Pulmonary artery endothelial cell (primary cell): ENCODE data around the gene XRN2. TPM values are rescaled to one million over a fixed set of nuclear protein-coding genes. Genes with fewer than 3 reads are reported as not detected.

Experiments
- DNase-seq: peaks from one replicate; pipeline ENCODE4 v3.0.0-alpha.2; 2011; ENCODE audit warnings: low read depth, low spot score
- total RNA-seq: library from RNA; depleted of rRNA; stranded (reverse); fragments of >200 nt; gene quantifications from 2 replicates; pipeline ENCODE4 v1.2.3, GENCODE V29; 2014

XRN2 gene
- total RNA-seq, result 95.4 and 100 TPM in 2 replicates

- DNase-seq, result peak; percentile 80
These were observed at the start of gene XRN2 for GRCh38 chr20:21303061-21303871. Gene XRN2, plus strand, starts transcription at chr20:21303331. Its CDS starts 68 bp downstream, at chr20:21303399.

GRCh38 chr20:21257192-21257591 lies 45.9 kb upstream of the XRN2 start:
- DNase-seq, result no peak

DNA sequence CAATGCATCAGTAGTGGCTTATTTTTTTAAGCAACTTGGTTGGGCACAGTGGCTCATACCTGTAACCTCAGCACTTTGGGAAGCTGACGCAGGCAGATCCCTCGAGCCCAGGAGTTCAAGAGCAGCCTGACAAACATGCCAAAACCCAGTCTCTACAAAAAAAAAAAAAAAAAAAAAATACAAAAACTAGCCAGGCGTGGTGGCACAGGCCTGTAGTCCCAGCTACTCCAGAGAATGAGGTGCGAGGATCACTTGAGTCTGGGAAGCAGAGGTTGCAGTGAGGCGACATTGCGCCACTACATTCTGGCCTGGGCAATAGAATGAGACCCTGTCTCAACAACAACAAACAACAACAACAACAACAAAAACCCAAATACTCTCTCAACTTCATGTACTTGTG lies 44.7 kb upstream of the XRN2 start:
- DNase-seq, result no peak

- no peak for DNase-seq
These were observed 43.8 kb upstream of the XRN2 start for GRCh38 chr20:21259346-21259745.

DNA sequence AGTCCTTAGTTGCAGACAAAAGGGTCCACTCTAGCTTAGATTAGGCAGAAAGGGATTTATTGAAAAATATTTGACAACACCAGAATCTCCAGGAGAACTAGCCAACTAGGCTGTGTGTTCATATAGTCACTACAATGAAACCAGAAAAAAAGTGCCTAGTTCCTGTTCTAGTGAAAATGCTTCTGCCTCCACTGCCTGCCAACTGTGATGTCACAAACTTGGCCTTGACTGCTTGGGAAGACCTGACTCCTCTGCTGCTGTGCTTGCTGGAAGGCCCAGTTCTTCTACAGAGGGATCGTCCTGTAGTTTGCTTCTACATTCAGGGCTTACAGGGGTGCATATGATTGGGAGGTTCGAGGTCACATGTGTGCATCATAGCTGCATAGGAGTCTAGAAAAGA lies 40.3 kb upstream of the XRN2 start:
- no peak for DNase-seq

DNA sequence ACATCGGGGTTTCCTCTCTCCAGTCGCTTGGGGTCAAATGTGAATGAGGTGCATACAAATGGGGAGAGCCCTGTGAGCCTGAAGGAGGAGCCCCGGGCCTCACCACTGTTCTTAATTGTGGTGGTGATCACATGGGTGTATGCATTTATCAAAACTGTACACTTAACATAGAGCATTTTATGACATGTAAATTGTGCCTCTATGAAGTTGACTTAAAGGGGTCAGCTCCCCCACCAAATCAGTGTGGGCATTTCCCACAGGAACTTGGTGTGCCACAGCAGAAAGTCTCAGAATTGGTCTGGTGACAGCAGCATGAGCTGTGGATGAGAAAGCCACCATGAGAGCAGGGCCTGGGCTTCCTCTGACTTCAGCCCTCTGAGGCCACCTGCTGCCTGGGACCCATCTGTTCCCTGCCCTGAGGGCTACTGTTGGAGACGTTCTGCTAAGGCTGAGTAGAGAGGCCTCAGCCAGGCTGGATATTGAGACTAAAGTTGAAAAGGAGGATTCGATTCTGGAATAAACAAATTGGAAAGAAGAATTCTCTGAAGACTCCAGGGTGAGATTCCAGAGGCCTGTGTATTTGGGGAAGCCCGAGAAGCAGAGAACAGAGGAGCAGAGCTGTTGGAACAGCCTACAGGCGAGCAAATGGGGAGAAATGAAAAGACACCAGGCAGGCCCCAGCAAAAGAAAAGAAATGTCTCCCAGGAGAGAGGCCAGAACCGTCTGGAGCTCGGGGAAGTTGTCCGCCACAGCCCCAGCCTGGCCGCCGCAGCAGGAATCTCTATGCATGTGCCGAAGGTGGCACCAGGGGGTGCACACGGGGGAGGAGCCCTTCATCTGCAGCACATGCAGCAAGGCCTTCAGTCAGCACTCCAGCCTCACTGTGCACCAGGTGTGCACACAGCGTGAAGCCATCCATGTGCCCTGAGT lies 37.6 kb upstream of the XRN2 start:
- no peak for DNase-seq

GRCh38 chr20:21266191-21266536 lies 37.0 kb upstream of the XRN2 start:
- no peak for DNase-seq

DNA sequence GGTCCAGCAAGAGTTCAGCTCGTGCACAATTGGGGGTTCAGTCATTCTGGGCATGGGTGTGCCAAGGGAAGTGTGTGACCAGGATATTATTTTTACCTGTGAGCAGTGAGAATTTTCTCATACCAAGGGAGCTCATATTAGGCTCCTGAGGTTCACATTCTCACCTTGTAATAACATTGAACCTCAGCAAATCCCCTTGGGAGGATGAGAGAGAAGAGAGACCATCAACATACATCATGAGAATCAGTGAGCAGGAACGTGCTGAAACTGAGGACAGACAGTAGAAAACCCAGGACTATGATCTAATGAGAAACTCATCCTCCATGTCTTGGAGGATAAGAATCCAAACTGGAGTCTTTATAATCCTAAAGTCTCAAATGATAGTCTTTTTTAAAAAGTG lies 33.4 kb upstream of the XRN2 start:
- DNase-seq, result no peak

GRCh38 chr20:21270806-21271205 lies 32.3 kb upstream of the XRN2 start:
- no peak for DNase-seq

DNA sequence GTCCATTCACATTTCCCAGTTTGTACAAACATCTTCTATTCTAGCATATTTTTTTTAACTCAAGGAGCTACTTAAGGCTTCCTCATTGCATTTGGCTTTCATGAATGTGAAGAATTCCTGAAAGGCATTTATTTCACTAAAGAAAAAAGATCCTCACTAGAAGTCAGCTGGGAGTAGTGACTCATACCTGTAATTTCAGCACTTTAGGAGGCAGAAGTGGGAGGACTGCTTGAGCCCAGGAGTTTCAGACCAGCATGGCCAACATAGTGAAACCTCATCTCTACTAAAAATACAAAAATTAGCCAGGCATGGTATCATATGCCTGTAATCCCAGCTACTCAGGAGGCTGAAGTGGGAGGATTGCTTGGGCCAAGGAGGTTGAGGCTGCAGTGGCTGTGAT lies 30.9 kb upstream of the XRN2 start:
- no peak for DNase-seq

DNA sequence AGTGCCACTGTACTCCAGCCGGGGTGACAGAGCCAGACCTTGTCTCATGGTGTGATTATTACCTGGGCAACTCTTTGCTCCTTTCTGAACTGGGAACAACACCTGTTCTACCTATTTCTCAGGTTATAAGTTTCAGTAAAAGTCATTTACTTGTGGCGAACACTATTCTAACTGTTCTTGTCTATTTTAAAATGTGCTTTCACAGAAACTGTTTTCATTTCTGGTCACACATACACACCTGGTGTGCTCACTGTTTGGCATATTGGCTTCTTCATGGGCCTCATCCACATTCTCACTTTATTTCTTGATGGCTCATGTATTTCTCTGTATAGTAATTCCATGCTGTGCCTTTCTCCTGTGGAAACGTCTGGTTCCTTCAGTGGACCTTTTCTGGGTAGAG lies 30.5 kb upstream of the XRN2 start:
- no peak for DNase-seq

DNA sequence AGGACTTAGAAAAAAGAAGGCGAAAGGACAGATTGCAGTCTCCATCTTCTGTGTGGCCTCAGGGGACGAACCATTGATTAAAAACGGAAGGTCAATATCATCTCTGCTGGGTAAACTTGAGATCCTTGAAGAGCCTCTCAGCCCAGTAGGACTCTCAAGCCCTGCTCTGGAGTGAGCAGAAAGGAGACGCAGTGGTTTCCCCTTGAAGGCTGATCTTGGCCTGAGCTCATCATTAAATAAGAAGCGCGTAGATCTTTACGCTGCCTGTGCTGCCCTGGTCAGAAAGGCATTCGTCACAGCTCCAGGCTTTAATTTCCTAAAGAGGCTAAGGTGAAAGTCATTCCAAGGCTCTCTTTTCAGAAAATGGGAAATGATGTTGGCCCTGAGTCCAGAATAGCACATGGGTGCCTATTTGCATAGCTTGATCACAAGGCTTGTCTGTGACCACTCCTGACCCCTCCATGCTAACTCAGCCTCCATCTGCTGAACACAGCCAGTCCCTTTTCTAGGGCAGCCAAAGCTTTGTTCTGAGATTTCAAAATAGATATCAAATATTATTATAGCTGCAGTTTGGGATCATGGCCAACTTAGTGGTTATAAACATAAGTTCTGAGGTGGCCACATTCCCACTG lies 29.3 kb upstream of the XRN2 start:
- no peak for DNase-seq

- DNase-seq, result no peak
These were observed 24.3 kb upstream of the XRN2 start for GRCh38 chr20:21278829-21279228.

DNA sequence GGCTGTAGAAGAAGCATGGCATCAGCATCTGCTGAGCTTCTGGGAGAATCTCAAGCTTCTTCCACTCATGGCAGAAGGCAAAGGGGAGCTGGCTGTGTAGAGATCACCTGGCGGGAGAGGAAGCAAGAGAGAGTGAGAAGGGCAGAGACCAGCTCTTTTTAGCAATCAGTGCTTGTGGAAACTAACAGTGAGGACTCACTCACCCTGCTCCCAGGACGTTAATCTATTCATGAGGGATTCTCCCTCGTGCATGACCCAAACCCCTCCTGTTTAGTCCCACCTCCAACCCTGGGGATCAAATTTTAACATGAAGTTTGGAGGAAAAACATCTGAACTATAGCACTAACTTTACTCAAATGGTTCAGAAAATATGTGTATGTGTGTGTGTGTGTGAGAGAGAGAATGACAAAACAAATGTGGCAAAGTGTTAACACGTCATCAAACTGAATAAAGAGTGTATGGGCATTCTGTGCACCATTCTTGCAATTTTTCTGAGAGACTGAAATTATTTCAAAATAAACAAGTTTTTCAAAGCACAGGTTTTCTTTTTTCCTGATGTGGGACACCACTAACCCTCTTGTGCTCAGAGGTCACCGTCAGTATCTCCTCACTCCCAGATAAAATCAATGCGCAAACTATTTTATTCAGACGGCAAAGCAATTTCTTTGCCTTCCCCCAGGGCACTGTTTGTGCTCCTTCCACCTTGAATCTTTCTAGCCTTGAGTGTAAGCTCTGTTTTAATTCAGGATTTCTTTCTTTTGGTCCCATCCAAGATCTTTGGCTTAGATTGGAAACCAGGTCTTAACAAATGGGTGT lies 23.2 kb upstream of the XRN2 start:
- no peak for DNase-seq

DNA sequence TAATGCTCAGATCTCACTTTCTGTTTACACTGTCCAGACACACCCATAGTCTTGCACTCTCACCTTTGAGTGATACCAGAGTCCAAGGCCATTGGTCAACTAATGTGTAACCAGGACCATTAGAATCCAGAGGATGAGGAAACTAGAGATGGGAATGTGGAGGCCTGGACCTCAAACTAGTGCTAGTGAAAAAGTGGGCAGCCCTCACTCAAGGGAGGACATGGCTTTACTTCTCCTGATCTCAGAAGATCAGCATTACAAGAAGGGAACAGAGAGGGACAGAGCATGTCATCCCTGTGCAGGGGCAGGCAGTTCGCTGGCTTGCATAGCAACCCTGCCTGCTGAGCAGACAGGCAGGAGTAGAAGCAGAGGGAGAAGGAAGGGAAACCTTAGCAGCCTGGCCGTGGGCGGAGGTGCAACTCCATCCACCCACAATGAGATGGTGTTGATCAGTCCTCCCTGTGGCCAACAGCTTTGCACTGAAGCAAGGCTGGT lies 22.6 kb upstream of the XRN2 start:
- DNase-seq, result no peak

GRCh38 chr20:21286775-21287174 lies 16.4 kb upstream of the XRN2 start:
- DNase-seq, result no peak

DNA sequence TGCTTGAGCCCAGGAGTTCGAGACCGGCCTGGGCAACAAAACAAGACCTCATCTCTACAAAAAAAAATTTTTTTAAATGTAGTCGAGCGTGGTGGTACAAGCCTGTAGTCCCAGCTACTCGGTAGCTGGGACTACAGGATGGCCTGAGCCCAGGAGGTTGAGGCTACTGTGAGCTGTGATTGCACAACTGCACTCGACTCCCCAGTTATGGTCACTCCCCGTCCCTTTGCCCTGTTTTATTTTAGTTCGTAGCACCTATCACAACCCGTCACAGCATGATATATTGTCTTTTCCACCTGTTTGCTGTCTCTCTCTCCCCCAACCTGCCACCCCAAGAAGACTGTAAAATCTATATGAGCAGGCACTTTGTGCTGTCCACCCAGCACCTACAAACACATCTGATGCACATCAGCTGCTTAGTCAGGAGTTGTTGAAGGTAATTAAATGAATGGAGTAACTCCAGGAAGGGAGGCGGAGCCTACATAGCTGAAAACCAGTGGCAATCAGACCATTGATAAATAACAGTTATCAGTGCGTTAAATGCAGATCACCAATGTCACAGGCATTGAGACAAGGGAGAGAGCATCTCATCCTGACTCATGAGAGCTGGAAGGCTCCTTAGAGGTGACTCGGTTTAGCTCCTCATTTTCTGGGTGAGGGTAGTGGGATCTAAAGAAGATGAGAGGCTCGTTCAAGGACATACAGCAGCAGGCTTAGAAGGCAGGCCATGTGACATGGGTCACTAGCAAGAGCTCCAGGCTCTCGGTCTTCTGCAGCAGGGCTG lies 14.4 kb upstream of the XRN2 start:
- no peak for DNase-seq

DNA sequence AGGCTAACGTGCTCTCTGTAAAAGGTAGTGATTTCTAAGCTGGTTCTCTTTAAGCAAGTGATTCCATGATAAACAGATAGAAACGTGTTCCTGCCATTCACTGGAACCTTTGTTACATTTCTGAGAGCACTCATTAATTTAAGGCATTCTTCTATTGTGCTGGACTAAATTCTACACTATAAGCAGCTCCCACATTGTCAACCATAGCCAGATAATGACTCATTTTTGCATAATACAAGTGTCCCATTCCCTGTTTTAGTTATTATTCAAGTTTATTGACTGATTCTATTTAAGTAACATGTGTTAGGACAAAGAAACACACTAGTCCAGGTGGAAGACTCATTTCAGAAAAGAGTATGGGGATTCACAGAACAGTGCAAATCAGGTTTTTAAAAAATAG lies 13.5 kb upstream of the XRN2 start:
- no peak for DNase-seq

DNA sequence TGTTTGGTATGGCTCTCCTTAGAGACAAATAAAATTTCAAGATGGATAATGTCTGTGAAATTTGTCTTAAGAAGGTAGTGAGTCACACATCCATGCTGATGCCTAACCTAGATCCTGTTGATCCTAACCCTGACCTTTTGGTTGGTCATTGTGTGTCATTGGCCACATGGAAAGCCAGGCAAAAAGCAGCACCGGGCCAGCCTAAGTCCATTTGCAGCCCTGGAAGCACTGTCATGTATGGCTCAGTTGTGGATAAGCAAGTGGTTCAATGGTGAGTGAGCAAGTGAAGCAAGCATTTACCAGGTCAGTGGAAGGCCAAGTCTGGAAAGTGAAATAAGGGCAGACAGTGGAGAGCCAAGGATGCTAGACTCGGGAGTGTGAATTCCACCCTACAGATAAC lies 12.1 kb upstream of the XRN2 start:
- no peak for DNase-seq

- no peak for DNase-seq
These were observed 8.4 kb upstream of the XRN2 start for GRCh38 chr20:21294755-21295154.
